Esophagus squamous epithelium (tissue), 5 donors: ENCODE results near the gene SEC24D. TPM values are rescaled to one million over a fixed set of nuclear protein-coding genes. Genes with fewer than 3 reads are reported as not detected.

Experiments used
- DNase-seq: peaks from one replicate; lab custom pipeline; 2025; lab: John Stamatoyannopoulos, UW
- H3K27ac ChIP-seq, 4 donors: fragments of 200-600 bp; sonication (generic); one replicate each; pipeline ENCODE4 v1.5.1; 2016 to 2019; ENCODE audit warnings: mild to moderate bottlenecking in 1 of 4
- H3K27me3 ChIP-seq, 4 donors: fragments of 200-600 bp; sonication (generic); 1 replicate in 3 of 4; 2 replicates in 1 of 4; pipeline versions ENCODE4 v1.5.1 to v1.6.0; 2017 to 2021; ENCODE audit warnings: antibody characterized with exemption in 1 of 4
- H3K36me3 ChIP-seq, 3 donors: fragments of 200-600 bp; sonication (generic); one replicate each; pipeline ENCODE4 v1.5.1; 2016 to 2019
- H3K4me1 ChIP-seq, 3 donors: fragments of 200-600 bp; sonication (generic); one replicate each; pipeline ENCODE4 v1.5.1; 2017 to 2019
- H3K4me3 ChIP-seq, 4 donors: fragments of 200-600 bp; sonication (generic); 1 replicate in 3 of 4; 2 replicates in 1 of 4; pipeline ENCODE4 v1.5.1; 2016 to 2019; ENCODE audit warnings: mild to moderate bottlenecking in 2 of 4, moderate library complexity in 1 of 4
- H3K9me3 ChIP-seq, 3 donors: fragments of 200-600 bp; sonication (generic); one replicate each; pipeline ENCODE4 v1.5.1; 2016 to 2019
- POLR2A ChIP-seq, 4 donors: fragments of 450-650 bp; IDR thresholded peaks; one replicate each; pipeline ENCODE4 v1.6.1; 2017; ENCODE audit warnings: antibody characterized with exemption in 4 of 4, mild to moderate bottlenecking in 4 of 4, moderate library complexity in 3 of 4
- WGBS, 2 donors: methylation state at CpG; one replicate each; pipeline ENCODE4 v1.1.5; 2018; 5-methylcytosine and 5-hydroxymethylcytosine counted together
- intact Hi-C: fragments of 100-400 bp; cut with DNase I; formaldehyde crosslinking; loops from one replicate; pipeline ENCODE4 v1.15.0; 2022
- total RNA-seq, 4 donors: library from RNA; depleted of rRNA; stranded (reverse); fragments of >200 nt; gene quantifications; one replicate each; pipeline ENCODE4 v1.1.0, GENCODE V29; 2016
- TF ChIP-seq, protein P1 (sequence below), 6 experiments: fragments of 450-650 bp in 4 of 6; fragments of 200-600 bp in 2 of 6; sonication (generic) in 2 of 6; IDR thresholded peaks; one replicate each; pipeline ENCODE4 v1.5.1; 2016 to 2019; ENCODE audit warnings: antibody characterized with exemption in 6 of 6, mild to moderate bottlenecking in 4 of 6, moderate library complexity in 4 of 6
- donor health status: DM: yes; HTN: yes; CAD: no.

SEC24D gene
- total RNA-seq, 4 donors from 2014 or later = 18.5 to 33.6 (median 21.6) TPM

DNA sequence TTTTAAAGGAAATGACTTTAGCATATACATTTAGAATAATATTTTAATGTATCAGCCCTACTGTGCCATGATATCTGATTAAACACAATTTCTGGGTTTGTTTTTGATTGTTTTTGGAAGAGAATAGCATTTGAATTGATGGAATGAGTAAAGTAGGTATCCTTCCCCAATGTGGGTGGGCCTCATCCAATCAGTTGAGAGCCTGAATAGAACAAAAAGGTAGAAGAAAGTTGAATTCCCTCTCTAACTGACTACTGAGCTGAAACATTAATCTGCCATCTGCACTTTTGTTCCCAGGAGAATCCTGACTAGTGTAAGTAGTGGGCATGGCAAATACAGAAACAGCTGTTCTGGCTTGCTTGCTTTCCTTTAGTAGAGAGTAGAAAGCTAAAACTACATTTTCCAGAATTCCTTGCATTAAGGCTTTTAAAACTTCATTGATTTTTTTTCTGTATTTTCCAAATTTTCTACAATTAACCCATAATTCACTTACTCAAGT, 9.7 kb upstream of the SEC24D start:
- H3K9me3 ChIP-seq = no peaks in the 10 kb centered on the region
- TF ChIP-seq, protein P1, sequence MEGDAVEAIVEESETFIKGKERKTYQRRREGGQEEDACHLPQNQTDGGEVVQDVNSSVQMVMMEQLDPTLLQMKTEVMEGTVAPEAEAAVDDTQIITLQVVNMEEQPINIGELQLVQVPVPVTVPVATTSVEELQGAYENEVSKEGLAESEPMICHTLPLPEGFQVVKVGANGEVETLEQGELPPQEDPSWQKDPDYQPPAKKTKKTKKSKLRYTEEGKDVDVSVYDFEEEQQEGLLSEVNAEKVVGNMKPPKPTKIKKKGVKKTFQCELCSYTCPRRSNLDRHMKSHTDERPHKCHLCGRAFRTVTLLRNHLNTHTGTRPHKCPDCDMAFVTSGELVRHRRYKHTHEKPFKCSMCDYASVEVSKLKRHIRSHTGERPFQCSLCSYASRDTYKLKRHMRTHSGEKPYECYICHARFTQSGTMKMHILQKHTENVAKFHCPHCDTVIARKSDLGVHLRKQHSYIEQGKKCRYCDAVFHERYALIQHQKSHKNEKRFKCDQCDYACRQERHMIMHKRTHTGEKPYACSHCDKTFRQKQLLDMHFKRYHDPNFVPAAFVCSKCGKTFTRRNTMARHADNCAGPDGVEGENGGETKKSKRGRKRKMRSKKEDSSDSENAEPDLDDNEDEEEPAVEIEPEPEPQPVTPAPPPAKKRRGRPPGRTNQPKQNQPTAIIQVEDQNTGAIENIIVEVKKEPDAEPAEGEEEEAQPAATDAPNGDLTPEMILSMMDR (IDR thresholded peaks at IDR 0.05) = no peak
- no peak for TF ChIP-seq POLR2A (IDR thresholded peaks at IDR 0.05)
- no peak overlapping the region for H3K4me3 ChIP-seq
- peaks cover 0 to 7% (median 0%) of the 10 kb centered on the region in 3 donors for H3K4me1 ChIP-seq
- intact Hi-C loops = no loop called here
- no peak for DNase-seq
- H3K27ac ChIP-seq = no peak overlapping the region
- no peaks in the 10 kb centered on the region for H3K36me3 ChIP-seq
- H3K27me3 ChIP-seq = no peaks in the 10 kb centered on the region

DNA sequence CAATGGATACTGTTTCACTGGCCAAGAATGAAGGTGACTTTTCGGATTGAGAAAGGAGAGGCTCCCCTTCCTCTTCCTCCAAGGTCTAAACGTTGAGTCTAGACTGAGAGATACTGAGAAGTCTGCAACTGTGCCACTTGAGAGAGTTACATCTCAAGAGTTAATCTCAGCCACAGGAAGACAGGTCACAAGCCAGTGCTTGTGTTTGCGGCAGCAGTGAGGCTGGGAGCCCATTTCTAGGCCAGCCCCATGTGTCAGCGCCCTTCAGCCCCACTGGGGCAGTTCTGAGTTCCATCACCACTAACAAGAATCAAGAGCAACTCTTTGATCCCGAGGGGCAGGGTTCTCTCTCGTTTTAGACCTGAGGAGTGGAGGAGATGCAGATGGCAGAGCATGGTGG, 7.3 kb upstream of the SEC24D start:
- WGBS, 2 donors = 69 to 74% methylated on average over 4 to 6 of the region's 6 CpGs
- intact Hi-C loops = no loop called here
- no peaks in the 10 kb centered on the region for H3K4me1 ChIP-seq
- H3K36me3 ChIP-seq = no peaks in the 10 kb centered on the region
- H3K9me3 ChIP-seq = no peaks in the 10 kb centered on the region
- no peak overlapping the region for H3K27ac ChIP-seq
- TF ChIP-seq POLR2A (IDR thresholded peaks at IDR 0.05) = no peak
- TF ChIP-seq, protein P1 (IDR thresholded peaks at IDR 0.05) = no peak
- H3K27me3 ChIP-seq = no peaks in the 10 kb centered on the region
- H3K4me3 ChIP-seq = no peak overlapping the region
- DNase-seq = no peak

DNA sequence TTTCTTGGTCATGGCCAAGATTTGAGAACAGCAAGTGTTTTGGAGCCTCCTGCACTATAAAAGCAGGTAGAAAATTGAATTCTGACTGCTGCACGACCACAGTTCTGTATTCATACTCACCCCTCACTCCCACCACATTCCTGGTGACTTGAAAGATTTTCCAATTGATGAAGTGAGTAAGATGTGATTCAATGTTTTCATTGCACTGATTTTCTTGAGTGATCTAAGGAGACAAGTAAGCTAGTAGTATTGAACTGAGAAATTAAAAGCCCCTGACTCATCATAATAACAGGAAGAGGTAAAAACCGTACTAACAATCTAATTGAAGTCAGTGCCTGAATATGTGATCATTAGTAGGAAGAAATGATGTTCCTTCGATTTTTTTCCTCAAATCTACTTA, 6.1 kb upstream of the SEC24D start:
- intact Hi-C loops = no loop called here
- H3K4me3 ChIP-seq = no peak overlapping the region
- no peaks in the 10 kb centered on the region for H3K27me3 ChIP-seq
- 46 to 58% methylated on average over 3 of the region's 3 CpGs for WGBS, 2 donors
- no peak for TF ChIP-seq POLR2A (IDR thresholded peaks at IDR 0.05)
- TF ChIP-seq, protein P1 (IDR thresholded peaks at IDR 0.05) = no peak
- no peaks in the 10 kb centered on the region for H3K4me1 ChIP-seq
- no peaks in the 10 kb centered on the region for H3K36me3 ChIP-seq
- H3K9me3 ChIP-seq = no peaks in the 10 kb centered on the region
- no peak for DNase-seq
- no peak overlapping the region for H3K27ac ChIP-seq

DNA sequence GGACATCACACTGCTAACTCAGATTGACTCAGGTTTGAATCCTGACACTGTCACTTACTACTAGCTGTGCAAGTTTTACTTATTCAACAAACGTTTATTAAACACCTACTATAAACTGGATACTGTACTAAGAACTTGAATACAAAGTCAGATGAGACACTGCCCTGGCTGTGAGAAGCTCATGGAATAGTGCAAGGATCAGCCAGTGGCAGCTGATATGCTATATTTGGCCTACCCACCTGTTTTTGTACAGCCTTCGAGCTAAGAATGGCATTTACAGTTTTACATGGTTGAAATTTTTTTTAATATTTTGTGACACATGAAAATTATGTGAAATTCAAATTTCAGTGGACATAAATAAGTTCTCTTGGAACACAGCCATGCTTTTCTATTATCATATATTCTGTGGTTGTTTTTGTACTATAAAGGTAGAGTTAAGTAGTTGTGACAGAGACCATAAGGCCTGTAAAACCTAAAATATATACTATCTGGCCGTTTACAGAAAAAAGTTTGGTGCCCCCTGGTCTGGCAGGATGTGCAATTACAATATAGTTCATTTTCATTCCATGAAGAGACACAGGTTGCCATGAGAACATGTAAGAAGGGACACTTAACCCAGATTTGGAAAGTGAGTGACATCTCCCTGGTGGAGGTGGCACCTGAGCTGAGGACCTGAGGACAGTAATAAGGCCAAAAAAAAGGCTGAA, 3.4 kb upstream of the SEC24D start:
- no peak for DNase-seq
- Histone ChIP-seq H3K27ac (no peak overlapping the region), H3K4me1 (peaks cover 0 to 15% (median 3%) of the 10 kb centered on the region in 3 donors), H3K9me3 (no peaks in the 10 kb centered on the region), H3K27me3 (no peaks in the 10 kb centered on the region), H3K4me3 (no peak overlapping the region), H3K36me3 (no peaks in the 10 kb centered on the region)
- WGBS, 2 donors = 63 to 66% methylated on average over 3 of the region's 3 CpGs
- intact Hi-C loops = no loop called here
- no peak for TF ChIP-seq POLR2A (IDR thresholded peaks at IDR 0.05)
- TF ChIP-seq, protein P1 (IDR thresholded peaks at IDR 0.05) = no peak

DNA sequence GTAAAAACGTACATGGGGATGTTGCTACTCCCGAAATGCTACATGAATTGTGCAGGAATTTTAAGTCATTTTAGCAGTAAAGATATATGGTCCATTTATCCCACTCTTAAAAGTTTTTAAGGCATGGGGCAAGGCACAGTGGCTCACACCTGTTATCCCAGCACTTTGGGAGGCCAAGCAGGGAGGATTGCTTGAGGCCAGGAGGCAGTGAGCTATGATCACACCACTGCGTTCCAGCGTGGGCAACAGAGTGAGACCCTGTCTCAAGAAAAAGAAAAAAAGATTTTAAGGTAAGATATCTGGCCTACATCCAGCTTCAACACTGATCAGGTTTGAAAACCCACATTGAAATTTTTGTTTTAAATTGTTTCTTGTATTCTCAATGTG, 1.2 kb upstream of the SEC24D start:
- intact Hi-C loops = no loop called here
- no peak overlapping the region for H3K4me3 ChIP-seq
- H3K27me3 ChIP-seq = no peaks in the 10 kb centered on the region
- WGBS, 2 donors = 68% methylated on average over 3 to 4 of the region's 4 CpGs
- peaks cover 0 to 12% (median 0%) of the 10 kb centered on the region in 3 donors for H3K36me3 ChIP-seq
- TF ChIP-seq, protein P1 (IDR thresholded peaks at IDR 0.05) = no peak
- no peak for TF ChIP-seq POLR2A (IDR thresholded peaks at IDR 0.05)
- peaks cover 0 to 35% (median 3%) of the 10 kb centered on the region in 3 donors for H3K4me1 ChIP-seq
- no peak overlapping the region for H3K27ac ChIP-seq
- DNase-seq = no peak
- no peaks in the 10 kb centered on the region for H3K9me3 ChIP-seq
